HepG2 (cell line): ENCODE data around the gene UVSSA. TPM values are rescaled to one million over a fixed set of nuclear protein-coding genes. Genes with fewer than 3 reads are reported as not detected.
A peak's percentile ranks its signal among the peaks of the same experiment; 100 is the strongest.

ENCODE experiments used
- HOXA9 ChIP-seq: sonication (generic); formaldehyde crosslinking; IDR thresholded peaks from 2 replicates; pipeline ENCODE4 v1.8.1; 2022; ENCODE audit warnings: missing genetic modification reagents, mild to moderate bottlenecking, moderate library complexity, borderline replicate concordance
- KMT2A ChIP-seq: sonication (generic); formaldehyde crosslinking; IDR thresholded peaks from 2 replicates; pipeline ENCODE4 v1.4.0; 2020; ENCODE audit warnings: missing genetic modification reagents
- MIER3 ChIP-seq: IDR thresholded peaks from 2 replicates; pipeline ENCODE4 v1.6.1; 2016; ENCODE audit warnings: missing compliant biosample characterization, borderline replicate concordance
- SIN3B ChIP-seq: fragments of 150-350 bp; IDR thresholded peaks from 2 replicates; pipeline ENCODE4 v1.6.1; 2014; ENCODE audit warnings: low read length
- SRSF1 ChIP-seq: fragments of 200-400 bp; formaldehyde crosslinking; optimal IDR thresholded peaks from 2 replicates; pipeline ENCODE3; 2017; ENCODE audit warnings: mild to moderate bottlenecking, low read depth, low read length, moderate library complexity
- SYNCRIP ChIP-seq: fragments of 200-400 bp; formaldehyde crosslinking; IDR thresholded peaks from 2 replicates; pipeline ENCODE4 v1.6.1; 2018; ENCODE audit warnings: mild to moderate bottlenecking, low read depth, low read length; ENCODE audit not compliant: insufficient read depth
- ZNF138 ChIP-seq: sonication (generic); formaldehyde crosslinking; IDR thresholded peaks from 2 replicates; pipeline ENCODE4 v1.5.0; 2020; ENCODE audit warnings: mild to moderate bottlenecking, low read depth, missing genetic modification reagents
- ZNF143 ChIP-seq: sonication (generic); formaldehyde crosslinking; IDR thresholded peaks from 2 replicates; pipeline ENCODE4 v1.4.0; 2020; ENCODE audit warnings: missing genetic modification reagents
- ZNF564 ChIP-seq: sonication (generic); formaldehyde crosslinking; IDR thresholded peaks from 2 replicates; pipeline ENCODE4 v1.8.1; 2023; ENCODE audit warnings: mild to moderate bottlenecking, missing genetic modification reagents
- ZNF616 ChIP-seq: sonication (generic); formaldehyde crosslinking; IDR thresholded peaks from 2 replicates; pipeline ENCODE4 v1.5.0; 2020; ENCODE audit warnings: low read depth, mild to moderate bottlenecking, missing genetic modification reagents
- ZNF720 ChIP-seq: sonication (generic); formaldehyde crosslinking; IDR thresholded peaks from 2 replicates; pipeline ENCODE4 v1.4.0; 2020; ENCODE audit warnings: missing genetic modification reagents
- ZNF724P ChIP-seq: sonication (generic); formaldehyde crosslinking; IDR thresholded peaks from 2 replicates; pipeline ENCODE4 v1.8.0; 2022; ENCODE audit warnings: missing genetic modification reagents, borderline replicate concordance
- polyA plus RNA-seq, 8 experiments: library from polyadenylated mRNA; depleted of rRNA in 3 of 8; stranded (reverse) in 7 of 8; unstranded in 1 of 8; fragments of >200 nt; fragmentation: Illumina TruSeq in 4 of 8; extraction: Trizol in 4 of 8; gene quantifications; 2 replicates each; pipeline versions ENCODE4 v1.2.1 to v1.2.3, GENCODE V29; 2011 to 2016; ENCODE audit warnings: low read depth in 4 of 8, missing spikeins in 1 of 8, mixed read lengths in 1 of 8; ENCODE audit not compliant: insufficient read depth in 1 of 8
- total RNA-seq, 5 experiments: library from RNA; depleted of rRNA; stranded (reverse); fragments of >200 nt; fragmentation: Illumina TruSeq; extraction: Trizol; gene quantifications; 2 replicates each; pipeline ENCODE4 v1.2.3, GENCODE V29; 2016; ENCODE audit warnings: low read depth in 1 of 5
- TF ChIP-seq, protein P1 (sequence below): sonication (generic); formaldehyde crosslinking; IDR thresholded peaks from 2 replicates; pipeline ENCODE4 v1.4.0; 2020; ENCODE audit warnings: missing genetic modification reagents
- TF ChIP-seq, protein P2 (sequence below): sonication (generic); formaldehyde crosslinking; IDR thresholded peaks from 2 replicates; pipeline ENCODE4 v1.5.1; 2020; ENCODE audit warnings: mild to moderate bottlenecking, missing genetic modification reagents, moderate library complexity
- TF ChIP-seq, protein P3 (sequence below): sonication (generic); formaldehyde crosslinking; IDR thresholded peaks from 2 replicates; pipeline ENCODE4 v1.5.0; 2020; ENCODE audit warnings: mild to moderate bottlenecking, missing genetic modification reagents, borderline replicate concordance
- TF ChIP-seq, protein P4 (sequence below): IDR thresholded peaks from 2 replicates; pipeline ENCODE4 v1.6.1; 2016; ENCODE audit warnings: missing biosample characterization, missing genetic modification reagents, low read depth

The UVSSA gene
- total and polyA plus RNA-seq, 2 of the 13 experiments (the other 11 are each of a cell fraction or from before 2014, with no cell fraction given), result 4.6 to 8.4 TPM

DNA sequence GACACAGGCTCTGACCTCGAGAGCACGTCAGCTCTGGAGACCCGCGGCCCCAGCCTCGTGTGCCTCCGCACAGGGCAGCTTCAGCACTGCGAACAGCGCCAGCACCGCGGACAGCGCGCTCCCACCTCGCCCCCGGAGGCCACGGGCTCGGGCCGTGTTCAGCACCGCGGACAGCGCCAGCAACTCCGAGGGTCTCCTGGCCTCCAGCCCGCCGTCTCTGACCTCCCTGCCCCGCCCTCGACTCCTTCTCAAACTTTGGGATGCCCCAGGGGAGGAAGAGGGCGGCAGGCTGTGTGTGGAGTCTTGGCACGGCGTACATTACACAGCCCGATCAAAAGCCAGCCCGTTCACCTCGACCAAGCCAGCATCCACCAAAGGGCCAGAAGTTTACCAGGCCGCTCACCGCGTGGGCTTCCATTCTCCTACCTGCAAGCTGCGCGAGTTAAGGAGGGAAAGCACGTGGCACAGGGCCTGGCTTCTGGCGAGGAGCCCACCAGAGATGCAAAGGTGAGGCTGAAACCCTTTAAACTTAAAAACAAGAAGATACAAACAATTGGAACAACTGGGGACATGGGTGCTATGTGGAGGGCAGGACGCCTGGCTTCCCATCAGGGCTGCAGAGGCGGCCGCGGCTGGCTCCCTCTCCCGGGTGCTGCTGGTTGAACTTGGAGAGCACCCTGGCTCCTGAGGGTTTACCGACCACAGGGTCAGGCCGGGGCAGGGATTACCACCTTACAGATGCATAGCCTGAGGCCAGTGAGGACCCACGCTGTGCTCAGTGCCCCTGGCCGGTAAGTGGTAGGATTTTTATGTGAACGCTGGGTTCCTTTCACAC is 63.7 kb downstream of the UVSSA start (continued):
- TF ChIP-seq, protein P1, sequence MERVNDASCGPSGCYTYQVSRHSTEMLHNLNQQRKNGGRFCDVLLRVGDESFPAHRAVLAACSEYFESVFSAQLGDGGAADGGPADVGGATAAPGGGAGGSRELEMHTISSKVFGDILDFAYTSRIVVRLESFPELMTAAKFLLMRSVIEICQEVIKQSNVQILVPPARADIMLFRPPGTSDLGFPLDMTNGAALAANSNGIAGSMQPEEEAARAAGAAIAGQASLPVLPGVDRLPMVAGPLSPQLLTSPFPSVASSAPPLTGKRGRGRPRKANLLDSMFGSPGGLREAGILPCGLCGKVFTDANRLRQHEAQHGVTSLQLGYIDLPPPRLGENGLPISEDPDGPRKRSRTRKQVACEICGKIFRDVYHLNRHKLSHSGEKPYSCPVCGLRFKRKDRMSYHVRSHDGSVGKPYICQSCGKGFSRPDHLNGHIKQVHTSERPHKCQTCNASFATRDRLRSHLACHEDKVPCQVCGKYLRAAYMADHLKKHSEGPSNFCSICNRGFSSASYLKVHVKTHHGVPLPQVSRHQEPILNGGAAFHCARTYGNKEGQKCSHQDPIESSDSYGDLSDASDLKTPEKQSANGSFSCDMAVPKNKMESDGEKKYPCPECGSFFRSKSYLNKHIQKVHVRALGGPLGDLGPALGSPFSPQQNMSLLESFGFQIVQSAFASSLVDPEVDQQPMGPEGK (CRISPR knock-in tag), result peak; percentile 100
- TF ChIP-seq, protein P2, sequence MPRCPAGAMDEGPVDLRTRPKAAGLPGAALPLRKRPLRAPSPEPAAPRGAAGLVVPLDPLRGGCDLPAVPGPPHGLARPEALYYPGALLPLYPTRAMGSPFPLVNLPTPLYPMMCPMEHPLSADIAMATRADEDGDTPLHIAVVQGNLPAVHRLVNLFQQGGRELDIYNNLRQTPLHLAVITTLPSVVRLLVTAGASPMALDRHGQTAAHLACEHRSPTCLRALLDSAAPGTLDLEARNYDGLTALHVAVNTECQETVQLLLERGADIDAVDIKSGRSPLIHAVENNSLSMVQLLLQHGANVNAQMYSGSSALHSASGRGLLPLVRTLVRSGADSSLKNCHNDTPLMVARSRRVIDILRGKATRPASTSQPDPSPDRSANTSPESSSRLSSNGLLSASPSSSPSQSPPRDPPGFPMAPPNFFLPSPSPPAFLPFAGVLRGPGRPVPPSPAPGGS (CRISPR knock-in tag), result peak; percentile 100
- TF ChIP-seq ZNF720 (CRISPR knock-in tag), result peak; percentile 100
- TF ChIP-seq HOXA9 (CRISPR knock-in tag), result peak; percentile 100
- TF ChIP-seq ZNF564 (CRISPR knock-in tag), result peak; percentile 100
- 0 out of 2 replicates have a peak, but pooled peaks have one; percentile 56 for TF ChIP-seq SIN3B
- TF ChIP-seq MIER3 (CRISPR knock-in tag), result peak; percentile 100
- TF ChIP-seq ZNF724P (CRISPR knock-in tag), result peak; percentile 100
- TF ChIP-seq ZNF138 (CRISPR knock-in tag), result peak; percentile 100
- peak; percentile 99 for TF ChIP-seq ZNF616 (CRISPR knock-in tag)
- TF ChIP-seq ZNF143 (CRISPR knock-in tag), result peak; percentile 81
- TF ChIP-seq SRSF1, result peak; percentile 98
- TF ChIP-seq SYNCRIP, result no peak
- TF ChIP-seq, protein P3, sequence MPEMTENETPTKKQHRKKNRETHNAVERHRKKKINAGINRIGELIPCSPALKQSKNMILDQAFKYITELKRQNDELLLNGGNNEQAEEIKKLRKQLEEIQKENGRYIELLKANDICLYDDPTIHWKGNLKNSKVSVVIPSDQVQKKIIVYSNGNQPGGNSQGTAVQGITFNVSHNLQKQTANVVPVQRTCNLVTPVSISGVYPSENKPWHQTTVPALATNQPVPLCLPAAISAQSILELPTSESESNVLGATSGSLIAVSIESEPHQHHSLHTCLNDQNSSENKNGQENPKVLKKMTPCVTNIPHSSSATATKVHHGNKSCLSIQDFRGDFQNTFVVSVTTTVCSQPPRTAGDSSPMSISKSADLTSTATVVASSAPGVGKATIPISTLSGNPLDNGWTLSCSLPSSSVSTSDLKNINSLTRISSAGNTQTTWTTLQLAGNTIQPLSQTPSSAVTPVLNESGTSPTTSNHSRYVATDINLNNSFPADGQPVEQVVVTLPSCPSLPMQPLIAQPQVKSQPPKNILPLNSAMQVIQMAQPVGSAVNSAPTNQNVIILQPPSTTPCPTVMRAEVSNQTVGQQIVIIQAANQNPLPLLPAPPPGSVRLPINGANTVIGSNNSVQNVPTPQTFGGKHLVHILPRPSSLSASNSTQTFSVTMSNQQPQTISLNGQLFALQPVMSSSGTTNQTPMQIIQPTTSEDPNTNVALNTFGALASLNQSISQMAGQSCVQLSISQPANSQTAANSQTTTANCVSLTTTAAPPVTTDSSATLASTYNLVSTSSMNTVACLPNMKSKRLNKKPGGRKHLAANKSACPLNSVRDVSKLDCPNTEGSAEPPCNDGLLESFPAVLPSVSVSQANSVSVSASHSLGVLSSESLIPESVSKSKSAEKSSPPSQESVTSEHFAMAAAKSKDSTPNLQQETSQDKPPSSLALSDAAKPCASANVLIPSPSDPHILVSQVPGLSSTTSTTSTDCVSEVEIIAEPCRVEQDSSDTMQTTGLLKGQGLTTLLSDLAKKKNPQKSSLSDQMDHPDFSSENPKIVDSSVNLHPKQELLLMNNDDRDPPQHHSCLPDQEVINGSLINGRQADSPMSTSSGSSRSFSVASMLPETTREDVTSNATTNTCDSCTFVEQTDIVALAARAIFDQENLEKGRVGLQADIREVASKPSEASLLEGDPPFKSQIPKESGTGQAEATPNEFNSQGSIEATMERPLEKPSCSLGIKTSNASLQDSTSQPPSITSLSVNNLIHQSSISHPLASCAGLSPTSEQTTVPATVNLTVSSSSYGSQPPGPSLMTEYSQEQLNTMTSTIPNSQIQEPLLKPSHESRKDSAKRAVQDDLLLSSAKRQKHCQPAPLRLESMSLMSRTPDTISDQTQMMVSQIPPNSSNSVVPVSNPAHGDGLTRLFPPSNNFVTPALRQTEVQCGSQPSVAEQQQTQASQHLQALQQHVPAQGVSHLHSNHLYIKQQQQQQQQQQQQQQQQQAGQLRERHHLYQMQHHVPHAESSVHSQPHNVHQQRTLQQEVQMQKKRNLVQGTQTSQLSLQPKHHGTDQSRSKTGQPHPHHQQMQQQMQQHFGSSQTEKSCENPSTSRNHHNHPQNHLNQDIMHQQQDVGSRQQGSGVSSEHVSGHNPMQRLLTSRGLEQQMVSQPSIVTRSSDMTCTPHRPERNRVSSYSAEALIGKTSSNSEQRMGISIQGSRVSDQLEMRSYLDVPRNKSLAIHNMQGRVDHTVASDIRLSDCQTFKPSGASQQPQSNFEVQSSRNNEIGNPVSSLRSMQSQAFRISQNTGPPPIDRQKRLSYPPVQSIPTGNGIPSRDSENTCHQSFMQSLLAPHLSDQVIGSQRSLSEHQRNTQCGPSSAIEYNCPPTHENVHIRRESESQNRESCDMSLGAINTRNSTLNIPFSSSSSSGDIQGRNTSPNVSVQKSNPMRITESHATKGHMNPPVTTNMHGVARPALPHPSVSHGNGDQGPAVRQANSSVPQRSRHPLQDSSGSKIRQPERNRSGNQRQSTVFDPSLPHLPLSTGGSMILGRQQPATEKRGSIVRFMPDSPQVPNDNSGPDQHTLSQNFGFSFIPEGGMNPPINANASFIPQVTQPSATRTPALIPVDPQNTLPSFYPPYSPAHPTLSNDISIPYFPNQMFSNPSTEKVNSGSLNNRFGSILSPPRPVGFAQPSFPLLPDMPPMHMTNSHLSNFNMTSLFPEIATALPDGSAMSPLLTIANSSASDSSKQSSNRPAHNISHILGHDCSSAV (CRISPR knock-in tag), result peak; percentile 99
- TF ChIP-seq KMT2A (CRISPR knock-in tag), result peak; percentile 98
- TF ChIP-seq, protein P4, sequence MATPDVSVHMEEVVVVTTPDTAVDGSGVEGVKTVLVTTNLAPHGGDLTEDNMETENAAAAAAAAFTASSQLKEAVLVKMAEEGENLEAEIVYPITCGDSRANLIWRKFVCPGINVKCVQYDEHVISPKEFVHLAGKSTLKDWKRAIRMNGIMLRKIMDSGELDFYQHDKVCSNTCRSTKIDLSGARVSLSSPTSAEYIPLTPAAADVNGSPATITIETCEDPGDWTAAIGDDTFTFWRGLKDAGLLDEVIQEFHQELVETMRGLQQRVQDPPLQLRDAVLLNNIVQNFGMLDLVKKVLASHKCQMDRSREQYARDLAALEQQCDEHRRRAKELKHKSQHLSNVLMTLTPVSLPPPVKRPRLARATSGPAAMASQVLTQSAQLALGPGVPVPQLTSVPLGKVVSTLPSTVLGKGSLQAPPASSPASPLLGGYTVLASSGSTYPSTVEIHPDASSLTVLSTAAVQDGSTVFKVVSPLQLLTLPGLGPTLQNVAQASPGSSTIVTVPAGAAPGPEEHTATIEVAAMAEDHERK, result peak; percentile 76; the same call in 1 of the 2 replicates
